ENCODE results near the gene FOXD1.

The FOXD1 gene

GRCh38 chr5:73435759-73436534 is 12.6 kb downstream of the FOXD1 start:
- no peaks in the 10 kb centered on the region for H3K27me3 ChIP-seq (ENCODE audit: insufficient read depth, low read depth, severe bottlenecking)
- TF ChIP-seq CTCF (IDR thresholded peaks at IDR 0.05; ENCODE audit: low read depth, low read length) = no peak
- no peaks in the 10 kb centered on the region for H3K9me3 ChIP-seq (ENCODE audit: severe bottlenecking)
- no peak overlapping the region for H3K4me3 ChIP-seq (ENCODE audit: low read depth, low read length)
- H3K27ac ChIP-seq = no peak overlapping the region
- no peaks in the 10 kb centered on the region for H3K36me3 ChIP-seq
- DNase-seq = no peak

- Histone ChIP-seq H3K36me3 (no peaks in the 10 kb centered on the region), H3K4me3 (ENCODE audit: low read depth, low read length) (no peak overlapping the region), H3K9me3 (ENCODE audit: severe bottlenecking) (no peaks in the 10 kb centered on the region), H3K27me3 (ENCODE audit: insufficient read depth, low read depth, severe bottlenecking) (no peaks in the 10 kb centered on the region), H3K27ac (no peak overlapping the region)
- no peak for DNase-seq
- TF ChIP-seq CTCF (IDR thresholded peaks at IDR 0.05; ENCODE audit: low read depth, low read length) = no peak
Measured at GRCh38 chr5:73434907-73435306, 13.7 kb downstream of the FOXD1 start.

DNA sequence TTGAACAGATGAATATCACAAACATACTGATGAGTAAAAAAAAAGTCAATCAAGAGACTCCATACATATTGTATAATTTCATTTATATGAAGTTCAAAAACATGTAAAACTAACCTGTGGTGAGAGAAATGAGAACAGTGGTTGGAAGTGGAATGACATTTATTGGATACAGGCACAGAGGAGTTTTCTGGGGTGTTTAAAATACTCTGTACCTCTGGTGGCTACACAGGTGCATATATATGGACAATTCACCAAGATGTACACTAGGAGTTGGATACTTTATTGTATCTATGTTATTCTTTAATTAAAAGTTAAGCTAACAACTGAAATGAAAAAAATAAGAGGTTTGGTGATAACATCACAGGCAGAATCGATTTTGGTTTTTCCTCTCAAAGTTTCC is 14.1 kb downstream of the FOXD1 start:
- no peak overlapping the region for H3K4me3 ChIP-seq (ENCODE audit: low read depth, low read length)
- no peak overlapping the region for H3K27ac ChIP-seq
- DNase-seq = no peak
- H3K36me3 ChIP-seq = no peaks in the 10 kb centered on the region
- no peaks in the 10 kb centered on the region for H3K27me3 ChIP-seq (ENCODE audit: insufficient read depth, low read depth, severe bottlenecking)
- TF ChIP-seq CTCF (IDR thresholded peaks at IDR 0.05; ENCODE audit: low read depth, low read length) = no peak
- H3K9me3 ChIP-seq (ENCODE audit: severe bottlenecking) = no peaks in the 10 kb centered on the region

- Histone ChIP-seq H3K36me3 (no peaks in the 10 kb centered on the region), H3K4me3 (ENCODE audit: low read depth, low read length) (no peak overlapping the region), H3K27ac (no peak overlapping the region), H3K27me3 (ENCODE audit: insufficient read depth, low read depth, severe bottlenecking) (no peaks in the 10 kb centered on the region), H3K9me3 (ENCODE audit: severe bottlenecking) (no peaks in the 10 kb centered on the region)
- DNase-seq = no peak
- TF ChIP-seq CTCF (IDR thresholded peaks at IDR 0.05; ENCODE audit: low read depth, low read length) = no peak
Measured at GRCh38 chr5:73433982-73434342, 14.6 kb downstream of the FOXD1 start.

- Histone ChIP-seq H3K27me3 (ENCODE audit: insufficient read depth, low read depth, severe bottlenecking) (no peaks in the 10 kb centered on the region), H3K36me3 (no peaks in the 10 kb centered on the region), H3K9me3 (ENCODE audit: severe bottlenecking) (no peaks in the 10 kb centered on the region), H3K27ac (no peak overlapping the region), H3K4me3 (ENCODE audit: low read depth, low read length) (no peak overlapping the region)
- no peak for TF ChIP-seq CTCF (IDR thresholded peaks at IDR 0.05; ENCODE audit: low read depth, low read length)
- DNase-seq = no peak
Measured at GRCh38 chr5:73433272-73433981, 15.2 kb downstream of the FOXD1 start.
